Common myeloid progenitor, CD34-positive (primary cell): ENCODE data around the gene RFX8.
"Not testable (repeated sequence)": the region's sequence is repeated elsewhere in the genome, so short reads cannot be mapped to it uniquely, and the experiment has no call there.

Experiments used
- CTCF ChIA-PET: fragments of 350-600 bp; sonication (Branson Sonifier 250); formaldehyde crosslinking; loops from one replicate; lab custom pipeline; 2021; ENCODE audit warnings: antibody characterized with exemption; lab: Charles Lee
- POLR2A ChIA-PET: fragments of 350-600 bp; sonication (Branson Sonifier 250); formaldehyde crosslinking; loops from one replicate; lab custom pipeline; 2021; ENCODE audit warnings: antibody characterized with exemption; lab: Charles Lee
- DNase-seq, 3 donors: peaks; one replicate each; pipeline versions ENCODE4 v3.0.0 to v3.0.0-alpha.2; 2013
- H3K27ac ChIP-seq, 2 experiments: 1 replicate in 1 of 2; 2 replicates in 1 of 2; pipeline ENCODE4 v1.7.0; 2013; ENCODE audit warnings: inconsistent platforms in 2 of 2, low read length in 2 of 2, mild to moderate bottlenecking in 2 of 2, low read depth in 1 of 2, moderate library complexity in 1 of 2; ENCODE audit not compliant: severe bottlenecking in 2 of 2, insufficient read depth in 1 of 2, poor library complexity in 1 of 2
- H3K27me3 ChIP-seq, 5 experiments: replicated peaks in 2 of 5; 1 replicate in 3 of 5; 2 replicates in 2 of 5; pipeline versions ENCODE4 v1.6.1 to v1.7.0; 2013; ENCODE audit warnings: low read length in 4 of 5, mild to moderate bottlenecking in 2 of 5, moderate library complexity in 2 of 5, inconsistent platforms in 1 of 5; ENCODE audit not compliant: insufficient read depth in 5 of 5, control insufficient read depth in 4 of 5
- H3K36me3 ChIP-seq, 4 experiments: 1 replicate in 2 of 4; 2 replicates in 2 of 4; pipeline versions ENCODE4 v1.6.1 to v1.7.0; 2013; ENCODE audit warnings: low read length in 3 of 4, control low read depth in 1 of 4, mild to moderate bottlenecking in 1 of 4; ENCODE audit not compliant: control insufficient read depth in 4 of 4, insufficient read depth in 4 of 4
- H3K4me1 ChIP-seq, 4 experiments: 1 replicate in 3 of 4; 2 replicates in 1 of 4; pipeline versions ENCODE4 v1.6.1 to v1.7.1; 2013; ENCODE audit warnings: low read length in 3 of 4, mild to moderate bottlenecking in 3 of 4, control low read depth in 1 of 4, inconsistent platforms in 1 of 4, moderate library complexity in 1 of 4; ENCODE audit not compliant: control insufficient read depth in 4 of 4, insufficient read depth in 4 of 4; ENCODE audit errors: control extremely low read depth in 1 of 4
- H3K4me3 ChIP-seq, 7 experiments: 1 replicate in 4 of 7; 2 replicates in 3 of 7; pipeline versions ENCODE4 v1.5.1 to v1.7.0; 2013; ENCODE audit warnings: mild to moderate bottlenecking in 7 of 7, low read length in 6 of 7, moderate library complexity in 6 of 7, inconsistent platforms in 2 of 7, low read depth in 2 of 7, control low read depth in 1 of 7; ENCODE audit not compliant: insufficient read depth in 4 of 7, control insufficient read depth in 1 of 7; ENCODE audit errors: extremely low read depth in 1 of 7
- H3K9me3 ChIP-seq, 5 experiments: 1 replicate in 4 of 5; 2 replicates in 1 of 5; pipeline versions ENCODE4 v1.6.1 to v1.7.1; 2013; ENCODE audit warnings: low read length in 4 of 5, mild to moderate bottlenecking in 2 of 5, inconsistent platforms in 1 of 5, low read depth in 1 of 5, moderate library complexity in 1 of 5; ENCODE audit not compliant: control insufficient read depth in 4 of 5, insufficient read depth in 2 of 5; ENCODE audit errors: control extremely low read depth in 1 of 5
- WGBS: methylation state at CpG from one replicate; pipeline ENCODE4 v1.1.5; 2013; ENCODE audit not compliant: insufficient coverage; 5-methylcytosine and 5-hydroxymethylcytosine counted together

Gene RFX8

DNA sequence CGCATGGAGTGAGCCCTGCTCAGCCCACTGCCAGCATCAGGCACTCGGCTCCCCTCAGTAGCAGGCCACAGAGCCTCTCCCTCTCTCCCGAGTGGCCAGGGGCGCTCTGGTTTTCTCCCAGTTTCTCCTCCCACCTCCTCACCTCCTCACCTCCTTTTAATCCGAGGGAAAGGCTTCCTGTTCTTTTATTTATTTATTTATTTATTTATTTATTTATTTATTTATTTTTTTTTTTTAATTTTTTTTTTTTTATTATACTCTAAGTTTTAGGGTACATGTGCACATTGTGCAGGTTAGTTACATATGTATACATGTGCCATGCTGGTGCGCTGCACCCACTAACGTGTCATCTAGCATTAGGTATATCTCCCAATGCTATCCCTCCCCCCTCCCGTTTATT lies 29.8 kb upstream of the RFX8 start:
- H3K36me3 ChIP-seq, H3K9me3 ChIP-seq, CTCF ChIA-PET, H3K4me3 ChIP-seq, DNase-seq, H3K27ac ChIP-seq, H3K27me3 ChIP-seq, POLR2A ChIA-PET: not testable (repeated sequence)
- WGBS, result 100% methylated on average over 2 of the region's 8 CpGs
- peaks cover 0 to 26% (median 4%) of the 10 kb centered on the region in 4 experiments for H3K4me1 ChIP-seq

DNA sequence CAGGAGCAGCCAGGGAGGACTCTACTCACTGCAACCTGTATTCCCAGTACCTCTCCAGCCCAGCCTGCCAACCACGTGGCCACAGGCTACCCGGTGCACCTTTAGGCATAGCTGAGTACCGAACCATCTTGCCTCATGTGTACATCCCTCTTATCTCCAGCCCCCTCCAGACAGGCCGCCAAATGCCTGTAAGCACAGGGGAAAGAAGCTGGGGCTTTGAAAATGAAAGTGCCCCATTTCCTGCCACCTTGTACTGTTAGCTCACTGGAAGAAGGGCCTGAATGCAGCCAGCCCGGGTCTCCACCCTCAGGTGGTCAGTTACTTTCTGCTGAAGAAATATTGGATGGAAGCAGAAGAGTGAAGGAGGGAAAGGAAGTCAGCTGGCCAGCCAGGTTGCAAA lies 27.2 kb upstream of the RFX8 start:
- ChIA-PET POLR2A (no interaction called here), CTCF (interaction anchor here (1.0 kb wide), 1 partner anchor 18 kb away, joined by 3 read pairs; no protein-coding TSS in a partner anchor)
- peaks cover 0 to 31% (median 5%) of the 10 kb centered on the region in 4 experiments for H3K4me1 ChIP-seq
- H3K4me3 ChIP-seq, result no peak overlapping the region
- H3K36me3 ChIP-seq, result no peaks in the 10 kb centered on the region
- no peak overlapping the region for H3K27ac ChIP-seq
- WGBS, result 75% methylated on average over 2 of the region's 5 CpGs
- no peaks in the 10 kb centered on the region for H3K27me3 ChIP-seq
- DNase-seq, result peak in 2 of 3 donors; percentile 17 to 44
- H3K9me3 ChIP-seq, result no peaks in the 10 kb centered on the region

DNA sequence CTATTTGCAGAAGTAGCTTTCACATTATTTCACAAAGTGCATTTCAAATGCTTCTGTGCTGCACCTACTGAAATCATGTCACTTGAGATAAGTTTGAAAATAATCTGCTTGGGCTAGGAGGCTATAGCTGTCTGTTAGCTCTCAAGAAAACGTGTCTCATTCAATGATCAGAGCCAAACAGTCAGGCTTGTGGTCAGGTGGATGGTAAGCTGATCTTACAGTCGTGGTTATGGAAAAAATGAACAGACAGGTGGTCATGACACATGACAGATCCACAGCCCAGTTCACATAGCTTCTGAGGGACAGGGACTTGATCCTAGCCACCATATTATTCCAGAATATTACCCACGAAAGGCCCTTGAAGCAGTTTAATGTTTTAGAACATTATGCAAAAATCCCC lies 26.5 kb upstream of the RFX8 start:
- H3K27ac ChIP-seq, result no peak overlapping the region
- peaks cover 0 to 31% (median 5%) of the 10 kb centered on the region in 4 experiments for H3K4me1 ChIP-seq
- no peak overlapping the region for H3K4me3 ChIP-seq
- CTCF ChIA-PET, result interaction anchor here (0.8 to 1.0 kb wide), 3 partner anchors 9 to 18 kb away, joined by 3 read pairs; no protein-coding TSS in a partner anchor
- DNase-seq, result peak in 2 of 3 donors; percentile 42 to 59
- H3K27me3 ChIP-seq, result no peaks in the 10 kb centered on the region
- WGBS, result 38% methylated on average over 1 of the region's 3 CpGs
- H3K9me3 ChIP-seq, result no peaks in the 10 kb centered on the region
- no peaks in the 10 kb centered on the region for H3K36me3 ChIP-seq
- POLR2A ChIA-PET, result interaction anchor here (0.6 kb wide), 1 partner anchor 689 kb away, joined by 3 read pairs; no protein-coding TSS in a partner anchor

DNA sequence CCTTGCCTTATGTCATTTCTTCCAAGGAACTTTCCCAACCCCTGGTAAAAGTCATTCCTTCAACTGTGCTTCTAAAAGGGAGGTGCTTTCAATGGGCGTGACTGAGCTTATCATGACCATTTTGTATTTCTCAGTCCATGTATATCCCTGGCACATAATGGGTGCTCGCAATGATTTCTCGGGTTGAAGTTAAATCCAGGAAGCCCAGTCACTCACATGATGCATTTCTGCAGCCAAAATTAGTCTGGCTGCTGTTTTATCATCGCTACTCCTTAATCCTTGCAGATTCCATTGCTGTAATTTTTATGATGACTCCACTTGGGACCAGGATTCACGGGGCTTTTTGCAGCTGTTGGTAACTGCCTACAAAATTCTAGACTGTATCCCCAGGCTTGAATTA lies 25.9 kb upstream of the RFX8 start:
- no peak overlapping the region for H3K27ac ChIP-seq
- POLR2A ChIA-PET, result interaction anchor here (0.6 kb wide), 1 partner anchor 690 kb away, joined by 3 read pairs; no protein-coding TSS in a partner anchor
- no peak for DNase-seq
- H3K4me1 ChIP-seq, result peaks cover 0 to 31% (median 5%) of the 10 kb centered on the region in 4 experiments
- CTCF ChIA-PET, result interaction anchor here (0.8 to 1.1 kb wide), 4 partner anchors 9 to 19 kb away, joined by 3 read pairs; no protein-coding TSS in a partner anchor
- WGBS, result 95% methylated on average over 5 of the region's 5 CpGs
- H3K27me3 ChIP-seq, result no peaks in the 10 kb centered on the region
- no peaks in the 10 kb centered on the region for H3K36me3 ChIP-seq
- no peak overlapping the region for H3K4me3 ChIP-seq
- no peaks in the 10 kb centered on the region for H3K9me3 ChIP-seq

DNA sequence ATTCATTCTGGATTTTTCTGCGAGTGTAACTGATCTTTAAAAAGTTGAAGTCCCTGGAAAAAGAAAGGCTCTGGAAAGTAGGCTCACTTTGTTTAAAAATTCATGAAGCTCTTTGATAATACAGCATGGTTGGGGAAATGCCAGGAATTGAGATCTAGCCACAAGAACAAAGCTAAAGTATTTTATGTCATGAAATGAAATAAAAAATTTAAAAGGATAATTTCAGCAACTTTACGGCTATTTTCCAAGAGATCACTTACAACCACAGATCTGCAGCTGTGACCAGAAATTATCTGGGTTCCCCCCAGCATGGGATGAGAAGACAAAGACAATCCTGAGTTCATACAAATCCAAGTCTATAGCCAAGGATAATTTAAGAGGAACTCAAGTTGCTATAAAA lies 25.3 kb upstream of the RFX8 start:
- DNase-seq, result peak in 1 of 3 donors; percentile 20
- CTCF ChIA-PET, result interaction anchor here (1.1 kb wide), 1 partner anchor 13 kb away, joined by 3 read pairs; no protein-coding TSS in a partner anchor

DNA sequence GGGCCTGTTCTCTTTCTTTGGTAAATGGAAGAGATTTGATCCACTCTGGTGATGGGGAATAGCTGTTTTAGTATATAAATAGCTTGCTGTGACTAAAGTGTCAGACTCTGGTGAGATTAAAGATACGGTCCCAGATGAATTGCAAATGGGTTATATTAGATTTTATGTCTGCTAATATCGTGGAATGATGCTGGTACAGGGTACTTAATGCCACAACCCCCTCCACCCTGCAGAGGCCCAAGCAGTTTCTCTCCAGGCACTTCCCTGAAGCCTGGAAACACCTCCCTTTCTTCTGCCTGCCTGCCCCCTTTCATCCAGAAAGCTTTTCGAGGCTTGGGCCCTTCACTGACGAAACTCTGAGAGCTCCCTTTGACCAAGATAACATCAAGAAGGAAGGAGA lies 21.4 kb upstream of the RFX8 start:
- ChIA-PET POLR2A (no interaction called here), CTCF (interaction anchor here (0.7 to 1.1 kb wide), 2 partner anchors 14 to 118 kb away, joined by 3 read pairs; no protein-coding TSS in a partner anchor)
- Histone ChIP-seq H3K27ac (no peak overlapping the region), H3K27me3 (no peaks in the 10 kb centered on the region), H3K9me3 (no peaks in the 10 kb centered on the region), H3K36me3 (no peaks in the 10 kb centered on the region), H3K4me1 (peaks cover 0 to 19% (median 3%) of the 10 kb centered on the region in 4 experiments), H3K4me3 (no peak overlapping the region)
- no peak for DNase-seq
- 100% methylated on average over 1 of the region's 4 CpGs for WGBS

More for the DNA sequence above, 25.3 kb upstream of the RFX8 start:
- WGBS, result 100% methylated on average over 1 of the region's 2 CpGs
- Histone ChIP-seq H3K4me1 (peaks cover 0 to 31% (median 5%) of the 10 kb centered on the region in 4 experiments), H3K9me3 (no peaks in the 10 kb centered on the region), H3K4me3 (no peak overlapping the region), H3K36me3 (no peaks in the 10 kb centered on the region), H3K27ac (no peak overlapping the region), H3K27me3 (no peaks in the 10 kb centered on the region)
- POLR2A ChIA-PET, result interaction anchor here (0.6 kb wide), 1 partner anchor 51 kb away, joined by 3 read pairs; no protein-coding TSS in a partner anchor

DNA sequence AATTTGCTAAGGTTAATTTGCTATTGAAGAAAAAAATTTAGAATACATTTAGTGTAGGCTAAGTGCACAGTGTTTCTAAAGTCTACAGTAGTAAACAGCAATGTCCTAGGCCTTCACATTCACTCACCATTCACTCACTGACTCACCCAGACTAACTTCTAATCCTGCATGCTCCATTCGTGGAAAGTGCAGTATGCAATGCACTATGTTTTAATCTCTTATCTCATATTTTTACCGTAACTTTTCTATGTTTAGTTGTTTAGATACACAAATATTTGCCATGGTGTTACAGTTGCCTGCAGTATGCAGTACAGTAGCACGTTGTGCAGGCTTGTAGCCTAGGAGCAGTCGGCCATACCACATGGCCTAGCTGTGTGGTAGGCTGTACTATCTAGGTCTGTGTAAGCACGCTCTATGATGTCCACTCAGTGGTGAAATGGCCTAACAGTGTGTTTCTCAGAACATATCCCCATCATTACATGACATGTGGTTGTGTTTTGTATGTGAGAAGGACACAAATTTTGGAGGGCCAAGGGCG lies 18.1 kb upstream of the RFX8 start:
- ChIA-PET POLR2A (no interaction called here), CTCF (interaction anchor here (1.1 kb wide), 1 partner anchor 8 kb away, joined by 4 read pairs; no protein-coding TSS in a partner anchor)
- no peak for DNase-seq
- H3K4me1 ChIP-seq, result peaks cover 0 to 3% (median under 1%) of the 10 kb centered on the region in 4 experiments
- H3K9me3 ChIP-seq, result peaks cover 0 to 12% (median 3%) of the 10 kb centered on the region in 5 experiments
- no peak overlapping the region for H3K27ac ChIP-seq
- no peaks in the 10 kb centered on the region for H3K36me3 ChIP-seq
- H3K4me3 ChIP-seq, result no peak overlapping the region
- WGBS, result 97% methylated on average over 3 of the region's 6 CpGs
- H3K27me3 ChIP-seq, result no peaks in the 10 kb centered on the region
